ENCODE results near the gene LYAR. TPM values are rescaled to one million over a fixed set of nuclear protein-coding genes. Genes with fewer than 3 reads are reported as not detected.
A peak's percentile ranks its signal among the peaks of the same experiment; 100 is the strongest.

Gene LYAR
- total and polyA plus RNA-seq, 10 of the 15 experiments (the other 5 are each of a cell fraction or from before 2014, with no cell fraction given), result 18.3 to 85.4 (median 40.1) TPM

DNA sequence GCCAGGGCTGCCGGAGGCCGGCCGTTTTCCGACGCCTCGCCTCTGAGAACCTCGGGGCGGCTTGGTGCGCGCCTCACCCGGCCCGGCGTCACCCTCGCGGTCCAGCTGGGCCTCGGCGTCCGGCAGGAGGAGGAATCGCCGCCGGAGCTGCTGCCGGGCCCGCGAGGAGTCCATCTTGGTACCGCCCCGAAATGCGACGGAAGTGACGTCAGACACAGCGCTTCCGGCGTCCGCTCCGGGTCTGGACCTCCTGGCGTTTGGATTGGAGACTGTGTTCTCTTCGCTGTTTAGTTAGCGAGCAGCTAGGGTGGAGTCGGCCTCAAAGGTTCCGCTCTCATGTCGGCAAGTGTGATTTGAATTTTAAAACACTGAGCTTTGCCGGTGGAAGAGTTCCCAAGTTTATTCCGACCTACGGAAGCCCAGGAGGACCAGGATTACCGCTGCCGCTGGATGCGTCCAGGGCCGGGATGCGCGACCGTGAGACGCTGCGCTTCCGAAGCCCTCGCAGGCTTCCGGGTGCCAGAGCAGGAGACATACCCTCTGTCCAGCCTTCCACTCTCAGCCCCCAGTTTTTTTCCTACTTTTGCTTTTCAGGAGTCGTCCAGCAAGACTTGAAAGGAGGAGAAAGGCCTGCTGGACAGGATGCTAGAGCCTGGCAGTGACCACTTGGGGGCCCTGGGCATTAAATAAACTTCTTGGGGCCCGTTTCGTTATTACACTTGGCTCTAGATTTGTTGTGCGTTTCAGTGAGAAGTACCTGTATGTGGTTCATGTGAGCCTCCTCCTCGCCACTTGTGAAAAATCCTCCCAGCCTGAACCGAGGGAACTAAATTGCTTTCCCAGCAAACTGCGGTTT lies 41.7 kb downstream of the LYAR start, which contains the start of gene TMEM128 (continued):
- TF ChIP-seq DPF2 (IDR thresholded peaks at IDR 0.05) (0 out of 2 replicates have a peak, but pooled peaks have one; percentile 39), KDM1A (IDR thresholded peaks at IDR 0.05; ENCODE audit: borderline replicate concordance) (no peak), NRF1 (conservative IDR thresholded peaks at IDR 0.05; ENCODE audit: low read depth, low read length) (no peak), TARDBP (IDR thresholded peaks at IDR 0.05; ENCODE audit: borderline replicate concordance) (peak; percentile 54; the same call in 1 of the 2 replicates), REST (IDR thresholded peaks at IDR 0.05; ENCODE audit: low read depth, low read length) (no peak), PAX5 (IDR thresholded peaks at IDR 0.05; ENCODE audit: borderline replicate concordance, low read depth, low read length) (no peak), MTA3 (IDR thresholded peaks at IDR 0.05; ENCODE audit: borderline replicate concordance, low read length) (no peak), MTA2 (IDR thresholded peaks at IDR 0.05; ENCODE audit: low read depth) (no peak), SPI1 (IDR thresholded peaks at IDR 0.05; ENCODE audit: borderline replicate concordance, insufficient read depth, low read depth, low read length) (no peak), SMAD5 (IDR thresholded peaks at IDR 0.05; ENCODE audit: low read depth) (peak; percentile 94), SMARCA5 (IDR thresholded peaks at IDR 0.05) (no peak), TAF1 (IDR thresholded peaks at IDR 0.05; ENCODE audit: borderline replicate concordance, low read depth, low read length) (peak; percentile 96), GATAD2B (conservative IDR thresholded peaks at IDR 0.05; ENCODE audit: low read depth) (peak; percentile 65), BCL3 (IDR thresholded peaks at IDR 0.05; ENCODE audit: borderline replicate concordance, insufficient read depth, low read depth, low read length, poor library complexity, severe bottlenecking) (no peak), GABPA (IDR thresholded peaks at IDR 0.05; ENCODE audit: low read depth) (peak; percentile 97), SIX5 (IDR thresholded peaks at IDR 0.05; ENCODE audit: low read depth, low read length, severe bottlenecking) (peak; percentile 49), BRCA1 (IDR thresholded peaks at IDR 0.05; ENCODE audit: low read depth, low read length) (no peak), MEF2A (IDR thresholded peaks at IDR 0.05; ENCODE audit: insufficient read depth, low read depth, low read length) (no peak), ESRRA (IDR thresholded peaks at IDR 0.05; ENCODE audit: low read length) (no peak)
- TF ChIP-seq, protein P1, sequence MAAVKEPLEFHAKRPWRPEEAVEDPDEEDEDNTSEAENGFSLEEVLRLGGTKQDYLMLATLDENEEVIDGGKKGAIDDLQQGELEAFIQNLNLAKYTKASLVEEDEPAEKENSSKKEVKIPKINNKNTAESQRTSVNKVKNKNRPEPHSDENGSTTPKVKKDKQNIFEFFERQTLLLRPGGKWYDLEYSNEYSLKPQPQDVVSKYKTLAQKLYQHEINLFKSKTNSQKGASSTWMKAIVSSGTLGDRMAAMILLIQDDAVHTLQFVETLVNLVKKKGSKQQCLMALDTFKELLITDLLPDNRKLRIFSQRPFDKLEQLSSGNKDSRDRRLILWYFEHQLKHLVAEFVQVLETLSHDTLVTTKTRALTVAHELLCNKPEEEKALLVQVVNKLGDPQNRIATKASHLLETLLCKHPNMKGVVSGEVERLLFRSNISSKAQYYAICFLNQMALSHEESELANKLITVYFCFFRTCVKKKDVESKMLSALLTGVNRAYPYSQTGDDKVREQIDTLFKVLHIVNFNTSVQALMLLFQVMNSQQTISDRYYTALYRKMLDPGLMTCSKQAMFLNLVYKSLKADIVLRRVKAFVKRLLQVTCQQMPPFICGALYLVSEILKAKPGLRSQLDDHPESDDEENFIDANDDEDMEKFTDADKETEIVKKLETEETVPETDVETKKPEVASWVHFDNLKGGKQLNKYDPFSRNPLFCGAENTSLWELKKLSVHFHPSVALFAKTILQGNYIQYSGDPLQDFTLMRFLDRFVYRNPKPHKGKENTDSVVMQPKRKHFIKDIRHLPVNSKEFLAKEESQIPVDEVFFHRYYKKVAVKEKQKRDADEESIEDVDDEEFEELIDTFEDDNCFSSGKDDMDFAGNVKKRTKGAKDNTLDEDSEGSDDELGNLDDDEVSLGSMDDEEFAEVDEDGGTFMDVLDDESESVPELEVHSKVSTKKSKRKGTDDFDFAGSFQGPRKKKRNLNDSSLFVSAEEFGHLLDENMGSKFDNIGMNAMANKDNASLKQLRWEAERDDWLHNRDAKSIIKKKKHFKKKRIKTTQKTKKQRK (IDR thresholded peaks at IDR 0.05; ENCODE audit: low read depth, low read length), result no peak
- TF ChIP-seq, protein P2, sequence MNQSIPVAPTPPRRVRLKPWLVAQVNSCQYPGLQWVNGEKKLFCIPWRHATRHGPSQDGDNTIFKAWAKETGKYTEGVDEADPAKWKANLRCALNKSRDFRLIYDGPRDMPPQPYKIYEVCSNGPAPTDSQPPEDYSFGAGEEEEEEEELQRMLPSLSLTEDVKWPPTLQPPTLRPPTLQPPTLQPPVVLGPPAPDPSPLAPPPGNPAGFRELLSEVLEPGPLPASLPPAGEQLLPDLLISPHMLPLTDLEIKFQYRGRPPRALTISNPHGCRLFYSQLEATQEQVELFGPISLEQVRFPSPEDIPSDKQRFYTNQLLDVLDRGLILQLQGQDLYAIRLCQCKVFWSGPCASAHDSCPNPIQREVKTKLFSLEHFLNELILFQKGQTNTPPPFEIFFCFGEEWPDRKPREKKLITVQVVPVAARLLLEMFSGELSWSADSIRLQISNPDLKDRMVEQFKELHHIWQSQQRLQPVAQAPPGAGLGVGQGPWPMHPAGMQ (IDR thresholded peaks at IDR 0.05; ENCODE audit: borderline replicate concordance), result no peak
